ENCODE results near the gene ASPHD2. TPM values are rescaled to one million over a fixed set of nuclear protein-coding genes. Genes with fewer than 3 reads are reported as not detected.

Gene ASPHD2
- total RNA-seq, 4 donors from 2014 or later: 0.20 to 1.2 (median 0.54) TPM

- no peak for DNase-seq (ENCODE audit: low spot score in 2 of 2)
- Histone ChIP-seq H3K36me3 (no peaks in the 10 kb centered on the region), H3K27me3 (peaks cover 0 to 2% of the 10 kb centered on the region in 2 donors), H3K9me3 (peaks cover 0 to 21% (median 2%) of the 10 kb centered on the region in 4 donors), H3K4me1 (peaks cover 0 to 12% (median 3%) of the 10 kb centered on the region in 4 donors), H3K27ac (no peak overlapping the region), H3K4me3 (no peak overlapping the region)
- TF ChIP-seq EP300 (IDR thresholded peaks at IDR 0.05): no peak
- TF ChIP-seq POLR2A (IDR thresholded peaks at IDR 0.05): no peak
- TF ChIP-seq CTCF (IDR thresholded peaks at IDR 0.05): no peak
Measured at GRCh38 chr22:26426924-26427323, 2.1 kb upstream of the ASPHD2 start.

- Histone ChIP-seq H3K9me3 (no peaks in the 10 kb centered on the region), H3K27ac (peak overlapping the region in 2 of 4 donors; percentile 37 to 50), H3K27me3 (peaks cover 0 to 4% of the 10 kb centered on the region in 2 donors), H3K4me1 (peaks cover 0 to 12% (median 3%) of the 10 kb centered on the region in 4 donors), H3K36me3 (no peaks in the 10 kb centered on the region), H3K4me3 (peak overlapping the region in 3 of 4 donors; percentile 38 to 71 (median 47))
- no peak for DNase-seq (ENCODE audit: low spot score in 2 of 2)
- TF ChIP-seq EP300 (IDR thresholded peaks at IDR 0.05): no peak
- no peak for TF ChIP-seq POLR2A (IDR thresholded peaks at IDR 0.05)
- 7 to 8% methylated on average over 32 of the region's 50 CpGs for WGBS, 2 donors
Measured at GRCh38 chr22:26429458-26430286, 612 bp downstream of the ASPHD2 start.

GRCh38 chr22:26430600-26430999, 1.5 kb downstream of the ASPHD2 start:
- TF ChIP-seq CTCF (IDR thresholded peaks at IDR 0.05) (no peak), POLR2A (IDR thresholded peaks at IDR 0.05) (no peak), EP300 (IDR thresholded peaks at IDR 0.05) (no peak)
- no peak overlapping the region for H3K27ac ChIP-seq
- DNase-seq (ENCODE audit: low spot score in 2 of 2): no peak
- no peaks in the 10 kb centered on the region for H3K9me3 ChIP-seq
- no peak overlapping the region for H3K4me3 ChIP-seq
- H3K36me3 ChIP-seq: no peaks in the 10 kb centered on the region
- peaks cover 0 to 4% of the 10 kb centered on the region in 2 donors for H3K27me3 ChIP-seq
- 76 to 79% methylated on average over 2 of the region's 2 CpGs for WGBS, 2 donors
- H3K4me1 ChIP-seq: peaks cover 0 to 12% (median 3%) of the 10 kb centered on the region in 4 donors

- TF ChIP-seq CTCF (IDR thresholded peaks at IDR 0.05): no peak
- TF ChIP-seq EP300 (IDR thresholded peaks at IDR 0.05): no peak
- TF ChIP-seq POLR2A (IDR thresholded peaks at IDR 0.05): no peak
- no peaks in the 10 kb centered on the region for H3K9me3 ChIP-seq
- H3K4me1 ChIP-seq: peaks cover 0 to 12% (median 3%) of the 10 kb centered on the region in 4 donors
- peaks cover 0 to 4% of the 10 kb centered on the region in 2 donors for H3K27me3 ChIP-seq
- 86 to 88% methylated on average over 13 of the region's 13 CpGs for WGBS, 2 donors
- H3K27ac ChIP-seq: no peak overlapping the region
- DNase-seq (ENCODE audit: low spot score in 2 of 2): no peak
- H3K4me3 ChIP-seq: no peak overlapping the region
- H3K36me3 ChIP-seq: no peaks in the 10 kb centered on the region
Measured at GRCh38 chr22:26431261-26431995, 2.4 kb downstream of the ASPHD2 start.

GRCh38 chr22:26432619-26433311, 3.7 kb downstream of the ASPHD2 start:
- WGBS, 2 donors: 84 to 87% methylated on average over 3 of the region's 3 CpGs
- no peaks in the 10 kb centered on the region for H3K36me3 ChIP-seq
- no peak for TF ChIP-seq POLR2A (IDR thresholded peaks at IDR 0.05)
- TF ChIP-seq EP300 (IDR thresholded peaks at IDR 0.05): no peak
- no peak for TF ChIP-seq CTCF (IDR thresholded peaks at IDR 0.05)
- DNase-seq (ENCODE audit: low spot score in 2 of 2): no peak
- H3K9me3 ChIP-seq: no peaks in the 10 kb centered on the region
- peaks cover 0 to 4% of the 10 kb centered on the region in 2 donors for H3K27me3 ChIP-seq
- H3K4me1 ChIP-seq: peaks cover 0 to 12% (median 3%) of the 10 kb centered on the region in 4 donors
- H3K4me3 ChIP-seq: no peak overlapping the region
- no peak overlapping the region for H3K27ac ChIP-seq

All from tibial nerve (tissue), 4 donors.